ENCODE data around the gene KLHDC8A. TPM values are rescaled to one million over a fixed set of nuclear protein-coding genes. Genes with fewer than 3 reads are reported as not detected.

Gene KLHDC8A
- total and polyA plus RNA-seq, 2 of the 13 experiments (the other 11 are each of a cell fraction or from before 2014, with no cell fraction given) = not detected

GRCh38 chr1:205396967-205397616, 40.4 kb upstream of the KLHDC8A start:
- Histone ChIP-seq H3K27me3 (ENCODE audit: control insufficient read depth in 1 of 2, insufficient read depth in 2 of 2, low read length in 2 of 2) (no peaks in the 10 kb centered on the region; a peak in 1 of 5 replicates), H4K20me1 (ENCODE audit: insufficient read depth, low read length) (no peaks in the 10 kb centered on the region), H3K4me1 (ENCODE audit: insufficient read depth, low read length) (peaks cover 12% of the 10 kb centered on the region), H3K4me3 (replicated peaks in 1 of 3; ENCODE audit: insufficient read depth in 1 of 3, low read depth in 2 of 3, low read length in 3 of 3) (no peak overlapping the region), H3K9me3 (ENCODE audit: low read length) (no peaks in the 10 kb centered on the region), H3K79me2 (ENCODE audit: insufficient read depth, low read length) (no peaks in the 10 kb centered on the region), H3K27ac (ENCODE audit: extremely low read length, insufficient read depth, low read length) (no peak overlapping the region), H3K4me2 (ENCODE audit: low read depth, low read length) (no peak overlapping the region), H3K9ac (ENCODE audit: insufficient read depth, low read depth, low read length) (no peak overlapping the region), H3K36me3 (replicated peaks in 1 of 2; ENCODE audit: control insufficient read depth in 1 of 2, insufficient read depth in 2 of 2, low read length in 2 of 2) (no peaks in the 10 kb centered on the region), H2AFZ (ENCODE audit: low read length) (no peak overlapping the region)
- DNase-seq (ENCODE audit: low spot score) (peak; percentile 64), FAIRE-seq (peak; percentile 54), ATAC-seq (peak; percentile 67)
- BruUV-seq (replicated peaks) = no TSS peak
- ChIA-PET CTCF (ENCODE audit: low intra/inter-chr PET ratio, low total read pairs) (interaction anchor here (1.4 to 3.3 kb wide), 4 partner anchors 58 to 127 kb away, joined by 6 to 51 read pairs (median 14); no protein-coding TSS in a partner anchor), POLR2A (interaction anchor here (1.3 kb wide), 1 partner anchor 88 kb away, joined by 6 read pairs; no protein-coding TSS in a partner anchor)
- WGBS (ENCODE audit: low lambda C conversion rate) = 0% methylated on average over 6 of the region's 6 CpGs
- in situ Hi-C loops (cut with HindIII; ENCODE audit: extremely low pct_ligation_motif_present, low pct_unique_long_range_greater_than_20kb) = loop anchor here (5.0 kb wide), 2 partner anchors 90 to 125 kb away; no protein-coding TSS in a partner anchor
- intact Hi-C loops (cut with micrococcal nuclease; ENCODE audit: unreplicated experiment) = loop anchor here (1.0 to 2.0 kb wide), 3 partner anchors 58 to 127 kb away; no protein-coding TSS in a partner anchor
- TF ChIP-seq, protein P1, sequence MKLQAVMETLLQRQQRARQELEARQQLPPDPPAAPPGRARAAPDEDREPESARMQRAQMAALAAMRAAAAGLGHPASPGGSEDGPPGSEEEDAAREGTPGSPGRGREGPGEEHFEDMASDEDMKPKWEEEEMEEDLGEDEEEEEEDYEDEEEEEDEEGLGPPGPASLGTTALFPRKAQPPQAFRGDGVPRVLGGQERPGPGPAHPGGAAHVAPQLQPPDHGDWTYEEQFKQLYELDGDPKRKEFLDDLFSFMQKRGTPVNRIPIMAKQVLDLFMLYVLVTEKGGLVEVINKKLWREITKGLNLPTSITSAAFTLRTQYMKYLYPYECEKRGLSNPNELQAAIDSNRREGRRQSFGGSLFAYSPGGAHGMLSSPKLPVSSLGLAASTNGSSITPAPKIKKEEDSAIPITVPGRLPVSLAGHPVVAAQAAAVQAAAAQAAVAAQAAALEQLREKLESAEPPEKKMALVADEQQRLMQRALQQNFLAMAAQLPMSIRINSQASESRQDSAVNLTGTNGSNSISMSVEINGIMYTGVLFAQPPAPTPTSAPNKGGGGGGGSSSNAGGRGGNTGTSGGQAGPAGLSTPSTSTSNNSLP (IDR thresholded peaks at IDR 0.05; ENCODE audit: low read depth, low read length) = peak; percentile 32; the same call in 1 of the 2 replicates
- TF ChIP-seq ELF3 (CRISPR knock-in tag; IDR thresholded peaks at IDR 0.05) = no peak
- TF ChIP-seq, protein P2, sequence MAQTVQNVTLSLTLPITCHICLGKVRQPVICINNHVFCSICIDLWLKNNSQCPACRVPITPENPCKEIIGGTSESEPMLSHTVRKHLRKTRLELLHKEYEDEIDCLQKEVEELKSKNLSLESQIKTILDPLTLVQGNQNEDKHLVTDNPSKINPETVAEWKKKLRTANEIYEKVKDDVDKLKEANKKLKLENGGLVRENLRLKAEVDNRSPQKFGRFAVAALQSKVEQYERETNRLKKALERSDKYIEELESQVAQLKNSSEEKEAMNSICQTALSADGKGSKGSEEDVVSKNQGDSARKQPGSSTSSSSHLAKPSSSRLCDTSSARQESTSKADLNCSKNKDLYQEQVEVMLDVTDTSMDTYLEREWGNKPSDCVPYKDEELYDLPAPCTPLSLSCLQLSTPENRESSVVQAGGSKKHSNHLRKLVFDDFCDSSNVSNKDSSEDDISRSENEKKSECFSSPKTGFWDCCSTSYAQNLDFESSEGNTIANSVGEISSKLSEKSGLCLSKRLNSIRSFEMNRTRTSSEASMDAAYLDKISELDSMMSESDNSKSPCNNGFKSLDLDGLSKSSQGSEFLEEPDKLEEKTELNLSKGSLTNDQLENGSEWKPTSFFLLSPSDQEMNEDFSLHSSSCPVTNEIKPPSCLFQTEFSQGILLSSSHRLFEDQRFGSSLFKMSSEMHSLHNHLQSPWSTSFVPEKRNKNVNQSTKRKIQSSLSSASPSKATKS (CRISPR knock-in tag; IDR thresholded peaks at IDR 0.05) = no peak
- TF ChIP-seq, protein P3, sequence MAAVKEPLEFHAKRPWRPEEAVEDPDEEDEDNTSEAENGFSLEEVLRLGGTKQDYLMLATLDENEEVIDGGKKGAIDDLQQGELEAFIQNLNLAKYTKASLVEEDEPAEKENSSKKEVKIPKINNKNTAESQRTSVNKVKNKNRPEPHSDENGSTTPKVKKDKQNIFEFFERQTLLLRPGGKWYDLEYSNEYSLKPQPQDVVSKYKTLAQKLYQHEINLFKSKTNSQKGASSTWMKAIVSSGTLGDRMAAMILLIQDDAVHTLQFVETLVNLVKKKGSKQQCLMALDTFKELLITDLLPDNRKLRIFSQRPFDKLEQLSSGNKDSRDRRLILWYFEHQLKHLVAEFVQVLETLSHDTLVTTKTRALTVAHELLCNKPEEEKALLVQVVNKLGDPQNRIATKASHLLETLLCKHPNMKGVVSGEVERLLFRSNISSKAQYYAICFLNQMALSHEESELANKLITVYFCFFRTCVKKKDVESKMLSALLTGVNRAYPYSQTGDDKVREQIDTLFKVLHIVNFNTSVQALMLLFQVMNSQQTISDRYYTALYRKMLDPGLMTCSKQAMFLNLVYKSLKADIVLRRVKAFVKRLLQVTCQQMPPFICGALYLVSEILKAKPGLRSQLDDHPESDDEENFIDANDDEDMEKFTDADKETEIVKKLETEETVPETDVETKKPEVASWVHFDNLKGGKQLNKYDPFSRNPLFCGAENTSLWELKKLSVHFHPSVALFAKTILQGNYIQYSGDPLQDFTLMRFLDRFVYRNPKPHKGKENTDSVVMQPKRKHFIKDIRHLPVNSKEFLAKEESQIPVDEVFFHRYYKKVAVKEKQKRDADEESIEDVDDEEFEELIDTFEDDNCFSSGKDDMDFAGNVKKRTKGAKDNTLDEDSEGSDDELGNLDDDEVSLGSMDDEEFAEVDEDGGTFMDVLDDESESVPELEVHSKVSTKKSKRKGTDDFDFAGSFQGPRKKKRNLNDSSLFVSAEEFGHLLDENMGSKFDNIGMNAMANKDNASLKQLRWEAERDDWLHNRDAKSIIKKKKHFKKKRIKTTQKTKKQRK (IDR thresholded peaks at IDR 0.05; ENCODE audit: low read length) = no peak
- no peak for TF ChIP-seq ZNF335 (CRISPR knock-in tag; IDR thresholded peaks at IDR 0.05)
- no peak for TF ChIP-seq ZNF460 (CRISPR knock-in tag; IDR thresholded peaks at IDR 0.05; ENCODE audit: borderline replicate concordance)
- no peak for TF ChIP-seq ZHX1 (CRISPR knock-in tag; IDR thresholded peaks at IDR 0.05; ENCODE audit: low read depth)
- no peak for TF ChIP-seq RFXAP (CRISPR knock-in tag; IDR thresholded peaks at IDR 0.05; ENCODE audit: borderline replicate concordance)
- TF ChIP-seq ZNF224 (CRISPR knock-in tag; IDR thresholded peaks at IDR 0.05) = no peak

Measured in HepG2 (cell line).